ELR (cell line): Measurements from ENCODE around the gene CD68.

Source experiments
- DNase-seq: peaks from one replicate; pipeline ENCODE4 v3.0.0-alpha.2; 2015; ENCODE audit warnings: low read depth

Gene CD68, protein sequence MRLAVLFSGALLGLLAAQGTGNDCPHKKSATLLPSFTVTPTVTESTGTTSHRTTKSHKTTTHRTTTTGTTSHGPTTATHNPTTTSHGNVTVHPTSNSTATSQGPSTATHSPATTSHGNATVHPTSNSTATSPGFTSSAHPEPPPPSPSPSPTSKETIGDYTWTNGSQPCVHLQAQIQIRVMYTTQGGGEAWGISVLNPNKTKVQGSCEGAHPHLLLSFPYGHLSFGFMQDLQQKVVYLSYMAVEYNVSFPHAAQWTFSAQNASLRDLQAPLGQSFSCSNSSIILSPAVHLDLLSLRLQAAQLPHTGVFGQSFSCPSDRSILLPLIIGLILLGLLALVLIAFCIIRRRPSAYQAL

DNA sequence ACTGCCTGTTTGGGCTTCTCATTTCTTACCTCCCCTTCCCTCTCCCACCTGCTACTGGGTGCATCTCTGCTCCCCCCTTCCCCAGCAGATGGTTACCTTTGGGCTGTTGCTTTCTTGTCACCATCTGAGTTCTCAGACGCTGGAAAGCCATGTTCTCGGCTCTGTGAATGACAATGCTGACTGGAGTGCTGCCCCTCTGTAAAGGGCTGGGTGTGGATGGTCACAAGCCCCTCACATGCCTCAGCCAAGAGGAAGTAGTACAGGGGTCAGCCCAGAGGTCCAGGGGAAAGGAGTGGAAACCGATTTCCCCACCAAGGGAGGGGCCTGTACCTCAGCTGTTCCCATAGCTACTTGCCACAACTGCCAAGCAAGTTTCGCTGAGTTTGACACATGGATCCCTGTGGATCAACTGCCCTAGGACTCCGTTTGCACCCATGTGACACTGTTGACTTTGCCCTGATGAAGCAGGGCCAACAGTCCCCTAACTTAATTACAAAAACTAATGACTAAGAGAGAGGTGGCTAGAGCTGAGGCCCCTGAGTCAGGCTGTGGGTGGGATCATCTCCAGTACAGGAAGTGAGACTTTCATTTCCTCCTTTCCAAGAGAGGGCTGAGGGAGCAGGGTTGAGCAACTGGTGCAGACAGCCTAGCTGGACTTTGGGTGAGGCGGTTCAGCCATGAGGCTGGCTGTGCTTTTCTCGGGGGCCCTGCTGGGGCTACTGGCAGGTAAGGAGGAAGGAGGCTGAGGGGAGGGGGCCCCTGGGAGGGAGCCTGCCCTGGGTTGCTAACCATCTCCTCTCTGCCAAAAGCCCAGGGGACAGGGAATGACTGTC is at the start of gene CD68:
TSS of gene CD68 (plus strand) at position 638 of the 833 bp plus-strand sequence. CDS start at position 678, 40 bp downstream.
- DNase-seq = peak; percentile 99

DNA sequence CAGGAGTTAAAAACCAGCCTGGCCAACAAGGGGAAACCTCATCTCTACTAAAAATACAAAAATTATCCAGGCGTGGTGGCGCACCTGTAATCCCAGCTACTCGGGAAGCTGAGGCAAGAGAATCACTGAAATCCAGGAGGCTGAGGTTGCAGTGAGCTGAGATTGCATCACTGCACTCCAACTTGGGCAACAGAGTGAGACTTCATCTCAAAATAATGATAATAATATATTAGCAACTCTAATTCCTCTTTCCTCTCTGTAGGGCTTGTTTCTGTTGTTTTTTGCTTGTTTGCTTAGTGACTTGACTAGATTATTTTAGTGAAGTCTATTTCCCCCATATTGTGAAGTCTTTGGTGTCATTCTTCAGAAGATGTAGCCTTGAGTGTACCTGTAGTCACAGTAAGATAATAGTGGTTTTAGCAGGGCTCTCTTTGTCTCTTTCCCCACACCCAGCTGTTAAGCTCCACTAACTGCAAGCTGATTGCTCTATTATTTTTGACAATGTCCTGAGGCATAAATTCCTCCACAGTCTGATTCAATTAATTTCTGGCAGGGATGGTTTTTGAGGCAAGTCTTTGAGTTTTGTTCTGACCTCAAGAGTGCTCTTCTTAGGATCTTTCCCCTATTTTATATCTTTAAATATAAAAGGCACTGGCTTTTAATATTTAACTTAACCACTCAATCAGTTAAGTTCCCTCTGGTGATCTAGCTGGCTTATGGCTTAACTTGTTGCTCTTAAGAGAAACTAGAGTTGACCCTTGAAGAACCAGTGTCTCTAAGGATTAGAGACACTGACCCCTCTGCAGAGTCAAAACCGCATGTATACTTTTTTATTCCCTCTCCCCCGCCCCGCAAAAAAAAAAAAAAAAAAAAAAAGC is 49.2 kb upstream of the CD68 start:
- no peak for DNase-seq

DNA sequence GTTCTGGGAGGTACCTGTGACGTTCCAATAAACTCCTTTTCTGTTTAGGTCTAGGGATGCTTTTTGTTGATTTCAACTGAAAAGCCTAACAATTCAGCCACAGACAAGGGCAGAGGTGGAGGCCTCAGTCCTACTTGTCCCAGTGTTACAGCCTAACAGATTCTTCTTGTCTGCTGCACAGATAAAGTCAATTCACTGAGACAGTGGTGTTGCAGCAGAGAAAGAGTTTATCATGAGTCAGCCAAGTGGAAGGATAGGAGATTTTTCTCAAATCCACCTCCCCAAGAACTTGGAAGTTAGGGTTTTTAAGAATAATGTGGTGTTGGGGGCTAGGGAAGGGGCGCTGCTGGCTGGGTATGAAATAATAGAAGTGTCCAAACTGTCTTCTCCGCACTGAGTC is 41.4 kb upstream of the CD68 start:
- no peak for DNase-seq

DNA sequence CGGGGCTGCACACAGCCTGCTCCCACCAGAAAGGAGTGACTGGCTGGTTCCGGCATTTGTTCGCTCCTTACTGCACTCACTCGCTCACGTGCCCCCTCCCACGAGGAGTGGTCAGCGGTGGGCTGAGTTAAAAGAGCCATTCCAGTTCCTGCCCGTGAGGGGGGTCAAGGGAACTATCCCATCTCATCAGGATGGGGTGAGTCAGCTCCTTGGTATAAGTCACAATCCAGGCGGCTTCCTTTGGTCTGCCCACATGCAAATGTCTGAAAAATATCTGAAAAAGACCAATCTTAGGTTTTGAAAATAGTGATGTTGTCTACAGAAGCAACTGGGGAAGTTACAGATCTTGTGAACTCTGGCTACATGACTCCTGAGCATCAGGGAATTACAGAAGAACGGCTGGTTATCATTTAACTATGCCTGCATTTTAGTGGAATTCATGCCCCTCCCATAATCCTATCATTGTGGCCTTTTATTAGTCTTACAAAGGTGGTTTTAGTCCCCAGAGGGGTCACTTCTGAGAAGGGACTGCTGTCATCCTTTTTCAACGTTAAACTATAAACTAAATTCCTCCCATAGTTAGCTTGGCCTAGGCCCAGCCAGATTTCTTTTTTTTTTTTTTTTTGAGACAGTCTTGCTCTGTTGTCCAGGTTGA is 40.4 kb upstream of the CD68 start:
- DNase-seq = peak; percentile 66

DNA sequence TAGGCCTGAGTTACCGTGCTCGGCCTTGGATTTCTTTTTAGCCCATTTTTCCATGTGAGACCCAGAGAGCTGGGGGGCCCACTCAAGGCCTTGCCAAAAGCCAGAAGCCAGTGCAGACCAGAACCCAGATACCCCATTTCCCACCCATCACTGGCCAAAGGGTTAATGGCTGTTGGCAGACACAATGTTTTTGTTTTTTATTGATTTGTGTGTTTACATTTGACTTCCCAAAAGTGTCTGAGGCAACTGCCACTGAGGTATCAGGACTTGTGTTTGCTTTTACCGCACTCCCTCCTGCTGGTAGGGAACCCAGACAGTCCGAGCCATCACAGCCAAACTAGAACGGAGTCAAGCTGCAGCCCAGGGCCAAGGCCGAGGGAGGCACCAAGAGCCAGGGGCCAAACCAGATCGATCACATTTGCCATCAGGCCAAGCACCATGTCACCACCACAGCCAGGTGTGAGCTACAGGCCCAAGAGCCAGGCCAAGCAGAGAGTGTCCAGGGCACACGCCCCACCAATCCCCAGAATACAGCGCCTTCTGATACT is 38.3 kb upstream of the CD68 start:
- DNase-seq = no peak

DNA sequence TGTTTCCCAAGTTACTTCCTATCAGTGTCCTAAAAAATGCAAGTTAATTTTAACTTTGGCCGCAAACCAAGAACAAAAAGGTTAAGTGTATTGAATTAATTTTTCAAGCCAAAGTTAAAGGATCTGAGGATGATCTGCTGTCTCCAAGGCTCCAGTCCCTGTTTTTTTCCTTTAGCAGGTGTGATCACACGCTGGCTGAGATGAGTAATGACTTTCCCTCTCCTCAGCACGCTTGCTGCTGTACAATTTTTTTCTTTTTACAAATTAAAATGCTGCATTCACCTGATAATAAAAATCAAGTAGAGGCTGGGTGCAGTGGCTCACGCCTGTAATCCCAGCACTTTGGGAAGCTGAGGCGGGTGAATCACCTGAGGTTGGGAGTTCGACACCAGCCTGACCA is 34.5 kb upstream of the CD68 start:
- DNase-seq = no peak

DNA sequence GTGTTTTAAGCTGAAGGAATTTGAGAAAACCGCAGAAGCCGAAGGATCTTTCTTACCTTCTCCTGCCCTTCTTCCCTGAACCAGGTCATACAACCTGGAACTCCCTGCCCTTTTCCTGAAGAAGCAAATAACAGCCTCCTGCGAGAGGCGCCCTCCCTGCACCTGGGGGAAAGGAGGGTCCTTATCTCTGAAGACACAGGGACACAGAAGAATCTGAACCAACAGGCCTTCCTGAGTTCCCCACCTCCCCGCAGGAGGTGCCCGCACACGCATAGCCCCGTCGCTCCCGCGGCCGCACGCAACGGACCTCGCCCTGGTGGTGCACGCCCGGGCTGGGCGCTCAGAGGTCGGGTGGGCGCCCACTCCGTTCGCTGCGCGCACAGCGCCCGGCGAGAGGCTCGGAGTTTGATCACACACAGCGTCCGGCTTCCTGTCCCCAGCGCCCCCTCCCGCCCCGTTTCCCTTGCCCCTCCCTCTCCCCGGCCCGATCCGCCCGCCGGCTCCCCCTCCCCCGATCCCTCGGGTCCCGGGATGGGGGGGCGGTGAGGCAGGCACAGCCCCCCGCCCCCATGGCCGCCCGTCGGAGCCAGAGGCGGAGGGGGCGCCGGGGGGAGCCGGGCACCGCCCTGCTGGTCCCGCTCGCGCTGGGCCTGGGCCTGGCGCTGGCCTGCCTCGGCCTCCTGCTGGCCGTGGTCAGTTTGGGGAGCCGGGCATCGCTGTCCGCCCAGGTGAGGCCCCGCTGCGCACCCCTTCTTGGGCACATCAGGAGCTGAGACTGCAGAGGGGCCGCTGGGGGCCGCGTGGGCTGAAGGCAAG is 30.6 kb upstream of the CD68 start, which contains the start of gene TNFSF12:
TSS of gene TNFSF12 (plus strand) at position 474 of the 816 bp plus-strand sequence. CDS start at position 570, 96 bp downstream.
- DNase-seq = peak; percentile 62

DNA sequence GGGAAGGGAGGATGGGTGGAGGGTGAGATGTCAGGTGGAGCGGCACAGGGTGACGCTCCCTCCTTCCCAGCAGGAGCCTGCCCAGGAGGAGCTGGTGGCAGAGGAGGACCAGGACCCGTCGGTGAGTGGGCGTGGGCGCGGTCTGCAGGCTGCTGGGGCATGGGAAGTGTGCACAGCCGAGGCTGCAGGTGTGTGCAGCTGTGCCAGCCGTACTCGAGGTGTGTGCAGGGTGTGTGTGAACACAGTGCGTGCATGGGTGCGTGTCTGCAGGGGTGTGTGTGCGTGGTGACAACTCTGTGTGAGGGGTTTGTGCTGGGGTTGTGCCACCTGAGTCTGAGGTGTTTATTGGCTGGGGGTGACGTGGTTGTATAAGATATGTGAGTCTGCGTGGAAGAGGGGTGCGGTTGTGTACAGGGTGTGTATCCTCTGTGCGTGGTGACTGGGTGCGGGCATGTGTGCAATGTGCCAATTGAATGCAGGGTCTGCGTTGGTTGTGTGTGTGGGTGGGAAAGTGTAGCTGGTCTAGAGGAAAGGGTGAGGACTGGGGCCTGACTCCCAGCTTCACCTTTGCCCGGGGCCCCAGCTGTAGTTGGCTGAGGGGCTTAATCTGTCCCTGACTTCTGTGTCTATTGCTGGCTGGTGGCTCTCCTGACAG is 29.9 kb upstream of the CD68 start:
- no peak for DNase-seq

DNA sequence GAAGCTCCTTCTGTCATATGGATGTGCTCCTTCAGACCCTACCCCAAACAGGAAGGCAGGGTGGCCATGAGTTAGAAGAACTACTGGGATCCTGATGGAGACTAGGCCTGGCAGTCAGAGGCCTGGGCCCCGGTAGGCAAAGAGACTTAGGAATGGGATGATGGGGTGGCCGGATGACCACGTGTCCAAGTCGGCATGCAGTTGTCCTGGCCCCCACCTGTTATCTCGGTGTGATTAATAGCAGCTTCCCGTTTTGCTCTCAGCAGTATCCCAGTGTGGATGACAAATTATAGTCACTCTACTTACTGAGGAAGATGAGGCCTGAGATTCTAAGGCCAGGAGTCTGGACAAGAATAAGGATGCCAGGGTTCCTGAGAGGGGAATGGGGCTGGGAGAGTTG is 29.1 kb upstream of the CD68 start:
- DNase-seq = no peak

DNA sequence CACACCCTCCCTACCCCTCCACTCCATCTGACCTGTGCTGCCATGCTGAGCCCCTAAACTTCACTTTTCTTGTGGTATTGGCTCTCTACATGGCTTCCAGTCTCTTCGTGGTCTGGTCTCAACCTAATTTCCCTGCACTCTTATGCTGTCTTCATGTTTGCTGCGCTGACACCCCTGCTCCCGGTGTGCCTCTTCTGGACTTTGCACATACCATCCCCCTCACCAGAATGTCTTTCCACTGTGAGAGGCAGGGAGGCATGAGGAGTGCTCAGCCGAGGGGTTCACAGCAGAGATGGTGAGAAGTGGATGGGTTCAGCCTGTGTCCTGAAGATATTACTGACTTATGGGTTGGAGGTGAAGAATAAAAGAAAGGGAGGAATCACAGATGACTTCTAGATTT is 28.0 kb upstream of the CD68 start:
- no peak for DNase-seq

DNA sequence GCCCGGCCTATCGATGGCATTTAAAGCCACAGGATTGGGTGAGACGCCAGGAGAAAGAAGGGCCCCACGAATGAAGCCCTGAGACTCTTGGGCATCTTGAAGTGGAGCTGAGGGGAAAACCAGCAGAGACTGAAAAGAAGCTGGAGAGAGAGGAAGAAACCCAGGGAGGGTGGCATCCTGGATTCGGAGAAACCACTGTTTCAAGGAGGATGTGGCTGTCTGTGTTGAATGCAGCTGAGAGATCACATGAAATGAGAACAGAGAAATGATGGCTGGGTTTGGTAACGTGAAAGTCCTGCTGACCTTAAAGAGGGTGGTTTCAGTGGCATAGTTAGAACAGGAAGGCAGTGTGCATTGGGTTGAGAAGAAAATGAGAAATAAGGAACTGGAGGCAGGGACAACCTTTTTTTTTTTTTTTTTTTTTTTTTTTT is 26.8 kb upstream of the CD68 start:
- DNase-seq = no peak

DNA sequence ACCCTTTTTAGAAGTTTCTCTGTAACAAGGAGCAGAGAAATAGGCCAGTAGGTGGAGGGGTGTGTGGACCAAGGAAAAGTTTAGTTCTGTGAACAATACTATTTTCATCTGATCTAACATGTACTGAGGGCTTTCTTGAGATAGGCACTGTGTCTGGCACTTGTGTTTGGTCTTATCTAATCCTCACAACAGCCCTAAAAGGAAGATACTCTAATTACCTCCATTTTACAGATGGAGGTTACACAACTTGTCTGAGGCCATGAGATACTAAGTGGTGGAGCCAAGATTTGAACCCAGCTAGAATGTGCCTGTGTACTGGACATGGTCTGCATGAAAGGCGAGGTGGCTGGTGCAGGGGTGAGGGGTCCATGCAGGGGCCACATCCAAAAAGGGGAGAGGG is 26.1 kb upstream of the CD68 start:
- DNase-seq = no peak

DNA sequence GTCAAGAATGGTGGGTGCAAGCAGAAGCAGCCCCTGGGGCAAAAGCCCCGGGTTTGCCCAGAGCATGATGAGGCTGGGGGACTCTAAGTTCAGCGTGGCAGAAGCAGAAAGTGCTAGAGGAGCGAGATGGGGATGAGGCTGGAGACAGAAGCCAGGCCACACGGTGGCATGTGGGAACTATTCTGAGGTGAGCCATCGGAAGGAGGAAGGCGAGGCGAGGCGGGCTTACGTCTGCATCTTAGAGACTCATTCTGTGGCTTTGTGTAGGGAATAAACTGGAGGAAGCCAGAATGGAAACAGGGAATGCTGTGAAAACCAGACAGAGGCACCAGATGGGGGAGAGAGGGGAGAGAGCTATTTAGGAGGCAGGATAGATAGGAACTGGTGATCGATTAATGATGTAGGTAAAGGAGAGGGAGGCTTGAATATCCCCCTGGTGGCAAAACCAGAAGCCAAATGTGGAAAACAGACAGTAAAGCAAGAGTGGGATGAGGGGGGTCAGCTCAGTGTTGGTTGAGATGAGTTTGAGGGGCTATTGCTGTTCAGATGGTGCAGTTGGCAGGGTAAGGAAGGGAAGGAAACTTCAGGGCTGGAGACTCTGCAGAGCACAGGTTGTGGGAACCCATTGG is 24.0 kb upstream of the CD68 start:
- DNase-seq = no peak

DNA sequence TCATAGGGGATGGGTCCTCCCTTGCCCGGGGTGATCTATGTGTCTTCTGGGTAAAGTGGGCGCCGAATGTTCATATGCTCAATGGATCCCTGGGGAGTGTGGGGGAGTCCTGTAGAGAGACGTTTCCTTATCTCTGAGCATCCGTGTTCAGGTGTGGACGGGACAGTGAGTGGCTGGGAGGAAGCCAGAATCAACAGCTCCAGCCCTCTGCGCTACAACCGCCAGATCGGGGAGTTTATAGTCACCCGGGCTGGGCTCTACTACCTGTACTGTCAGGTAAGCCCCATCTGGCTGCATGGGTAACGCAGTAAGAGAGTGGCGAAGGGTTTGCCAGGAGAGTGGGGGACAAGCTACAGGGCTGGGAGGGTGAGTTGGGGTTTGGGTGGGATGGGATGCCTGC is 22.8 kb upstream of the CD68 start:
- no peak for DNase-seq

DNA sequence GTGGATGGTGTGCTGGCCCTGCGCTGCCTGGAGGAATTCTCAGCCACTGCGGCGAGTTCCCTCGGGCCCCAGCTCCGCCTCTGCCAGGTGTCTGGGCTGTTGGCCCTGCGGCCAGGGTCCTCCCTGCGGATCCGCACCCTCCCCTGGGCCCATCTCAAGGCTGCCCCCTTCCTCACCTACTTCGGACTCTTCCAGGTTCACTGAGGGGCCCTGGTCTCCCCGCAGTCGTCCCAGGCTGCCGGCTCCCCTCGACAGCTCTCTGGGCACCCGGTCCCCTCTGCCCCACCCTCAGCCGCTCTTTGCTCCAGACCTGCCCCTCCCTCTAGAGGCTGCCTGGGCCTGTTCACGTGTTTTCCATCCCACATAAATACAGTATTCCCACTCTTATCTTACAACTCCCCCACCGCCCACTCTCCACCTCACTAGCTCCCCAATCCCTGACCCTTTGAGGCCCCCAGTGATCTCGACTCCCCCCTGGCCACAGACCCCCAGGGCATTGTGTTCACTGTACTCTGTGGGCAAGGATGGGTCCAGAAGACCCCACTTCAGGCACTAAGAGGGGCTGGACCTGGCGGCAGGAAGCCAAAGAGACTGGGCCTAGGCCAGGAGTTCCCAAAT is 22.2 kb upstream of the CD68 start:
- DNase-seq = no peak

DNA sequence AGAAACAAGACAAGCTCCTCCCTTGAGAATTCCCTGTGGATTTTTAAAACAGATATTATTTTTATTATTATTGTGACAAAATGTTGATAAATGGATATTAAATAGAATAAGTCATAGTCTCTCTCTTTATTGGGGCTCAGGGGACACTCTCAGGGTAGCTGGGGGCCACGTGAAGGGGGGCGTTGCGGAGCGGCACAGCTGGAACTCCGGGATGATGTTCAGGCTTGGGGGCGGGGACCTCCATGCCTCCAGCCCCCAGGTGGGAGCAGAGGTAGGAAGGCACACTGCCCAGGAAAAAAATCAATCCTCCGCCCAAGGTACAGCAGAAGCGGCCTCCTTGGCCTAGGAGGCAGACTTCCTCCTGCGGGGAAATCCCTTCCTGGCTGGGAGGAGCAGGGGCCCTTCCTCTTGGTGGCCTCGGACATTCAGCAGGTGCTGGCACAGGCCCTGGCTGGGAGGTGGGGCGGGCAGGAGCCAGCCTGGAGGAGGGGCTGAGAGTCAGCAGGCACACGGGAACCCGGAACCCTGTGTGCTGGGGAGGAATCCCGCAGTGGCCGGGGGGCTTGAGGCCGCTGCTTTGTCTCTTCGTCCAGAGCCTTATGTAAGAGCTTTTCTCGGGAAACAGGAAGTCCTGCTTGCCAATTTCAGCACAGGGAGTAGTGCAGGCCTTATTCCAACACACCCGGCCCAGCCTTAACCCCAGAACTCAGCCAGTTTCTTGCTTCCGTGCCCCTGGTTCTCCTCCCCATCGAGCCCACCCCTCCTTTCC is 21.5 kb upstream of the CD68 start:
- peak; percentile 45 for DNase-seq

DNA sequence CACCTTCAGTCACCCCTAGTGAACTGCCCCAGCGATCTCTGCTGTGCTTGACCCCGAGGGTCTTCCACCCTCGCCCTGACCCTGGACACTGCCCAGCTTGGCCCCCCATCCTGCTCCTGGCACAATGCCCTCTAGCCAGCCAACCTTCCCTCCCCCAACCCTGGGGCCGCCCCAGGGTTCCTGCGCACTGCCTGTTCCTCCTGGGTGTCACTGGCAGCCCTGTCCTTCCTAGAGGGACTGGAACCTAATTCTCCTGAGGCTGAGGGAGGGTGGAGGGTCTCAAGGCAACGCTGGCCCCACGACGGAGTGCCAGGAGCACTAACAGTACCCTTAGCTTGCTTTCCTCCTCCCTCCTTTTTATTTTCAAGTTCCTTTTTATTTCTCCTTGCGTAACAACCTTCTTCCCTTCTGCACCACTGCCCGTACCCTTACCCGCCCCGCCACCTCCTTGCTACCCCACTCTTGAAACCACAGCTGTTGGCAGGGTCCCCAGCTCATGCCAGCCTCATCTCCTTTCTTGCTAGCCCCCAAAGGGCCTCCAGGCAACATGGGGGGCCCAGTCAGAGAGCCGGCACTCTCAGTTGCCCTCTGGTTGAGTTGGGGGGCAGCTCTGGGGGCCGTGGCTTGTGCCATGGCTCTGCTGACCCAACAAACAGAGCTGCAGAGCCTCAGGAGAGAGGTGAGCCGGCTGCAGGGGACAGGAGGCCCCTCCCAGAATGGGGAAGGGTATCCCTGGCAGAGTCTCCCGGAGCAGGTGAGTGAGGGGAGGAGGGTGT is 20.7 kb upstream of the CD68 start, which contains the start of gene TNFSF13:
TSS of gene TNFSF13 (plus strand) at position 207 of the 776 bp plus-strand sequence. CDS start at position 497, 290 bp downstream.
- no peak for DNase-seq
